OCI-LY7 (cell line): ENCODE measurements around the gene PFKFB2. TPM values are rescaled to one million over a fixed set of nuclear protein-coding genes. Genes with fewer than 3 reads are reported as not detected.

Source experiments
- BruUV-seq: library from RNA; stranded (reverse); fragments of 400-500 nt; replicated peaks from 2 replicates; lab custom pipeline; 2021; lab: Mats Ljungman, UMichigan
- CTCF ChIA-PET: fragments of 300-600 bp; sonication (Branson Sonifier 250); formaldehyde crosslinking; loops from one replicate; lab custom pipeline; 2022; ENCODE audit warnings: antibody characterized with exemption; ENCODE audit not compliant: unreplicated experiment; lab: Charles Lee
- POLR2A ChIA-PET: fragments of 300-600 bp; sonication (Branson Sonifier 250); formaldehyde crosslinking; loops from one replicate; lab custom pipeline; 2022; ENCODE audit warnings: antibody characterized with exemption; lab: Charles Lee
- DNase-seq: peaks from one replicate; pipeline ENCODE4 v3.0.0-alpha.2; 2015; ENCODE audit warnings: low spot score
- H2AFZ ChIP-seq: fragments of 200-600 bp; sonication (generic), shearing (Covaris generic); 2 replicates; pipeline ENCODE4 v1.6.1; 2014; ENCODE audit warnings: mild to moderate bottlenecking, antibody characterized with exemption, low read length, moderate library complexity
- H3K27ac ChIP-seq: fragments of 200-600 bp; sonication (generic); 2 replicates; pipeline ENCODE4 v1.5.1; 2014; ENCODE audit warnings: mixed run types, low read depth, mild to moderate bottlenecking, moderate library complexity, low read length, inconsistent platforms; ENCODE audit not compliant: poor library complexity, severe bottlenecking
- H3K36me3 ChIP-seq: fragments of 200-600 bp; sonication (generic); 2 replicates; pipeline ENCODE4 v1.6.1; 2014; ENCODE audit warnings: mild to moderate bottlenecking, antibody characterized with exemption, low read length, moderate library complexity, mixed read lengths; ENCODE audit not compliant: insufficient read depth
- H3K4me1 ChIP-seq: fragments of 200-600 bp; sonication (generic); 2 replicates; pipeline ENCODE4 v1.5.1; 2014; ENCODE audit warnings: mild to moderate bottlenecking, low read length; ENCODE audit not compliant: insufficient read depth, poor library complexity, severe bottlenecking
- H3K4me2 ChIP-seq: fragments of 200-600 bp; sonication (generic); 2 replicates; pipeline ENCODE4 v1.6.1; 2014; ENCODE audit warnings: mild to moderate bottlenecking, low read length
- H3K4me3 ChIP-seq: fragments of 200-600 bp; sonication (generic); 2 replicates; pipeline ENCODE4 v1.5.1; 2014; ENCODE audit warnings: mild to moderate bottlenecking, low read depth, low read length; ENCODE audit not compliant: poor library complexity, severe bottlenecking
- H3K79me2 ChIP-seq: fragments of 200-600 bp; sonication (generic); 2 replicates; pipeline ENCODE4 v1.6.1; 2016; ENCODE audit warnings: low read depth, mild to moderate bottlenecking, low read length, moderate library complexity, mixed read lengths; ENCODE audit not compliant: insufficient read depth
- H3K9me2 ChIP-seq: fragments of 200-600 bp; sonication (generic); 2 replicates; pipeline ENCODE4 v1.6.1; 2016; ENCODE audit warnings: mild to moderate bottlenecking, low read length, mixed read lengths; ENCODE audit not compliant: insufficient read depth
- H3K9me3 ChIP-seq: fragments of 200-600 bp; sonication (generic); 2 replicates; pipeline ENCODE4 v1.6.1; 2014; ENCODE audit warnings: mild to moderate bottlenecking, mixed run types, low read length, mixed read lengths
- H4K20me1 ChIP-seq: fragments of 200-600 bp; sonication (generic); 2 replicates; pipeline ENCODE4 v1.6.1; 2014; ENCODE audit warnings: mild to moderate bottlenecking, antibody characterized with exemption, low read length, moderate library complexity, mixed read lengths; ENCODE audit not compliant: insufficient read depth
- CTCF ChIP-seq: fragments of 200-600 bp; sonication (generic); conservative IDR thresholded peaks from 2 replicates; pipeline ENCODE4 v1.5.1; 2014; ENCODE audit warnings: mild to moderate bottlenecking, antibody characterized with exemption, low read length, moderate library complexity, mixed read lengths
- EZH2phosphoT487 ChIP-seq: fragments of 200-600 bp; sonication (generic); IDR thresholded peaks from 2 replicates; pipeline ENCODE4 v1.6.1; 2018; ENCODE audit warnings: low read depth, borderline replicate concordance, mild to moderate bottlenecking, mixed run types, antibody characterized with exemption, low read length, moderate library complexity, mixed read lengths
- intact Hi-C: fragments of 100-400 bp; cut with micrococcal nuclease; formaldehyde crosslinking; loops from one replicate; pipeline ENCODE4 v1.10.0; 2022; ENCODE audit not compliant: unreplicated experiment
- total RNA-seq, 2 experiments: library from RNA; depleted of rRNA in 1 of 2; stranded (reverse); fragments of >200 nt in 1 of 2; shearing (Covaris generic) in 1 of 2; gene quantifications; 2 replicates each; pipeline ENCODE4 v1.2.3, GENCODE V29; 2014 to 2022

Gene PFKFB2
- total RNA-seq, 2 experiments from 2014 or later: 9.8 to 13.1 TPM

GRCh38 chr1:207058252-207058651 is 5.2 kb downstream of the PFKFB2 start:
- no peak for TF ChIP-seq CTCF
- TF ChIP-seq EZH2phosphoT487: no peak
- no peak overlapping the region for H2AFZ ChIP-seq
- H3K4me1 ChIP-seq: peaks cover 62% of the 10 kb centered on the region
- ChIA-PET POLR2A (interaction anchor here (0.5 to 1.2 kb wide), 3 partner anchors 20 to 408 kb away, joined by 3 read pairs; no protein-coding TSS in a partner anchor), CTCF (no interaction called here)
- no peaks in the 10 kb centered on the region for H4K20me1 ChIP-seq
- no peak overlapping the region for H3K4me3 ChIP-seq
- peaks cover 15% of the 10 kb centered on the region; the same call in 1 of the 2 replicates for H3K36me3 ChIP-seq
- no peaks in the 10 kb centered on the region for H3K79me2 ChIP-seq
- DNase-seq: no peak
- intact Hi-C loops: no loop called here
- peak overlapping the region; percentile 31; the same call in 1 of the 2 replicates for H3K4me2 ChIP-seq
- H3K27ac ChIP-seq: peak overlapping the region; percentile 62
- no TSS peak for BruUV-seq
- no peaks in the 10 kb centered on the region for H3K9me3 ChIP-seq
- no peaks in the 10 kb centered on the region for H3K9me2 ChIP-seq

- Histone ChIP-seq H3K4me1 (peaks cover 55% of the 10 kb centered on the region), H3K27ac (peak overlapping the region; percentile 62), H3K4me2 (peak overlapping the region; percentile 14), H3K9me3 (no peaks in the 10 kb centered on the region), H4K20me1 (no peaks in the 10 kb centered on the region), H3K36me3 (peaks cover 23% of the 10 kb centered on the region), H3K4me3 (no peak overlapping the region), H2AFZ (no peak overlapping the region), H3K79me2 (no peaks in the 10 kb centered on the region), H3K9me2 (no peaks in the 10 kb centered on the region)
- ChIA-PET CTCF (no interaction called here), POLR2A (interaction anchor here (0.5 to 1.2 kb wide), 3 partner anchors 21 to 407 kb away, joined by 3 read pairs; no protein-coding TSS in a partner anchor)
- no TSS peak for BruUV-seq
- intact Hi-C loops: no loop called here
- DNase-seq: peak; percentile 36
- TF ChIP-seq CTCF (peak; percentile 52), EZH2phosphoT487 (no peak)
These were observed 6.1 kb downstream of the PFKFB2 start for GRCh38 chr1:207058878-207059867.
